Gastroesophageal sphincter (tissue), 4 donors: Measurements from ENCODE around the gene TRIO. TPM values are rescaled to one million over a fixed set of nuclear protein-coding genes. Genes with fewer than 3 reads are reported as not detected.
"Not testable (repeated sequence)": the region's sequence is repeated elsewhere in the genome, so short reads cannot be mapped to it uniquely, and the experiment has no call there.

Experiments
- ATAC-seq: fragments of 150-250 bp; one replicate; pipeline ENCODE4 v1.9.1; 2016; ENCODE audit warnings: mild to moderate bottlenecking, moderate library complexity
- H3K27ac ChIP-seq, 4 donors: fragments of 200-600 bp; sonication (generic) in 3 of 4; 1 replicate in 3 of 4; 2 replicates in 1 of 4; pipeline ENCODE4 v1.5.1; 2016 to 2019
- H3K27me3 ChIP-seq: fragments of 200-600 bp; sonication (generic); one replicate; pipeline ENCODE4 v1.5.1; 2019
- H3K36me3 ChIP-seq, 2 donors: fragments of 200-600 bp; sonication (generic); one replicate each; pipeline ENCODE4 v1.5.1; 2019; ENCODE audit warnings: control low read depth in 1 of 2
- H3K4me1 ChIP-seq, 3 donors: fragments of 200-600 bp; sonication (generic); 1 replicate in 2 of 3; 2 replicates in 1 of 3; pipeline ENCODE4 v1.5.1; 2016 to 2019; ENCODE audit warnings: control low read depth in 2 of 3
- H3K4me3 ChIP-seq, 2 donors: fragments of 200-600 bp; sonication (generic); one replicate each; pipeline ENCODE4 v1.5.1; 2019; ENCODE audit warnings: mild to moderate bottlenecking in 1 of 2, moderate library complexity in 1 of 2
- H3K9me3 ChIP-seq, 3 donors: fragments of 200-600 bp; sonication (generic); one replicate each; pipeline ENCODE4 v1.5.1; 2017 to 2019; ENCODE audit warnings: control low read depth in 2 of 3
- EP300 ChIP-seq: sonication (generic); formaldehyde crosslinking; IDR thresholded peaks from one replicate; pipeline ENCODE4 v1.6.1; 2017; ENCODE audit warnings: antibody characterized with exemption, mild to moderate bottlenecking
- POLR2A ChIP-seq, 2 donors: fragments of 450-650 bp; IDR thresholded peaks; one replicate each; pipeline ENCODE4 v1.6.1; 2017; ENCODE audit warnings: antibody characterized with exemption in 2 of 2, mild to moderate bottlenecking in 2 of 2, moderate library complexity in 1 of 2
- POLR2AphosphoS5 ChIP-seq: sonication (generic); formaldehyde crosslinking; IDR thresholded peaks from one replicate; pipeline ENCODE4 v1.6.1; 2017; ENCODE audit warnings: antibody characterized with exemption
- WGBS, 2 donors: methylation state at CpG; one replicate each; pipeline ENCODE4 v1.1.5; 2018; ENCODE audit warnings: low coverage in 1 of 2; 5-methylcytosine and 5-hydroxymethylcytosine counted together
- total RNA-seq, 4 donors: library from RNA; depleted of rRNA; stranded (reverse); fragments of >200 nt; gene quantifications; one replicate each; pipeline ENCODE4 v1.1.0, GENCODE V29; 2016
- TF ChIP-seq, protein P1 (sequence below), 4 experiments: fragments of 200-600 bp in 2 of 4; fragments of 450-650 bp in 2 of 4; sonication (generic) in 1 of 4; IDR thresholded peaks; one replicate each; pipeline ENCODE4 v1.5.1; 2017 to 2019; ENCODE audit warnings: antibody characterized with exemption in 4 of 4, mild to moderate bottlenecking in 2 of 4, moderate library complexity in 2 of 4

Gene TRIO
- total RNA-seq, 4 donors from 2014 or later, result 69.2 to 257 (median 172) TPM

DNA sequence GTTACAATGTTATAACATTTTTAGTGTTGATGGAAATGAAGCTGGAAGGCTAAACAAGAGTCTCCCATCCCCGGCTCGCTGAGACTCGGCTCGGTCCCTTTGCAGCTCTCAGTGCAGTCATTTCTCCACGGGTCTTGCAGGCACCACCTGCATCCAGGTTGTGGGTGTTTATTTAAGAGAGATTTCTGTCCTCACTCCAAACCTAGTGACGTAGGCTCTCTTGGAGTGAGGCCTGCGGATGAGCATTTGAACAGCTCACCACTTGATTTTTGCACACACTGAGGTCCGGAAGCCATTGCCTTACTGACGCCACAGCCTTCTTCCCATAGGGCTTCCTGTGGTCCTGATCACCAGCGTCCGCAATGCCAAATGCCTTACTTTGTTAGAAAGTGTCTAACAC lies 240.8 kb downstream of the TRIO start:
- ATAC-seq, result peak; percentile 41
- peaks cover 0 to 17% (median 0%) of the 10 kb centered on the region in 3 donors for H3K4me1 ChIP-seq
- 54 to 81% methylated on average over 10 to 11 of the region's 11 CpGs for WGBS, 2 donors
- H3K27ac ChIP-seq, result no peak overlapping the region
- TF ChIP-seq EP300 (no peak), POLR2A (IDR thresholded peaks at IDR 0.05) (no peak), POLR2AphosphoS5 (no peak)
- TF ChIP-seq, protein P1, sequence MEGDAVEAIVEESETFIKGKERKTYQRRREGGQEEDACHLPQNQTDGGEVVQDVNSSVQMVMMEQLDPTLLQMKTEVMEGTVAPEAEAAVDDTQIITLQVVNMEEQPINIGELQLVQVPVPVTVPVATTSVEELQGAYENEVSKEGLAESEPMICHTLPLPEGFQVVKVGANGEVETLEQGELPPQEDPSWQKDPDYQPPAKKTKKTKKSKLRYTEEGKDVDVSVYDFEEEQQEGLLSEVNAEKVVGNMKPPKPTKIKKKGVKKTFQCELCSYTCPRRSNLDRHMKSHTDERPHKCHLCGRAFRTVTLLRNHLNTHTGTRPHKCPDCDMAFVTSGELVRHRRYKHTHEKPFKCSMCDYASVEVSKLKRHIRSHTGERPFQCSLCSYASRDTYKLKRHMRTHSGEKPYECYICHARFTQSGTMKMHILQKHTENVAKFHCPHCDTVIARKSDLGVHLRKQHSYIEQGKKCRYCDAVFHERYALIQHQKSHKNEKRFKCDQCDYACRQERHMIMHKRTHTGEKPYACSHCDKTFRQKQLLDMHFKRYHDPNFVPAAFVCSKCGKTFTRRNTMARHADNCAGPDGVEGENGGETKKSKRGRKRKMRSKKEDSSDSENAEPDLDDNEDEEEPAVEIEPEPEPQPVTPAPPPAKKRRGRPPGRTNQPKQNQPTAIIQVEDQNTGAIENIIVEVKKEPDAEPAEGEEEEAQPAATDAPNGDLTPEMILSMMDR (IDR thresholded peaks at IDR 0.05), result no peak
- no peaks in the 10 kb centered on the region for H3K9me3 ChIP-seq
- H3K4me3 ChIP-seq, result no peak overlapping the region
- H3K36me3 ChIP-seq, result peaks cover 2 to 92% of the 10 kb centered on the region in 2 donors
- H3K27me3 ChIP-seq, result no peaks in the 10 kb centered on the region

DNA sequence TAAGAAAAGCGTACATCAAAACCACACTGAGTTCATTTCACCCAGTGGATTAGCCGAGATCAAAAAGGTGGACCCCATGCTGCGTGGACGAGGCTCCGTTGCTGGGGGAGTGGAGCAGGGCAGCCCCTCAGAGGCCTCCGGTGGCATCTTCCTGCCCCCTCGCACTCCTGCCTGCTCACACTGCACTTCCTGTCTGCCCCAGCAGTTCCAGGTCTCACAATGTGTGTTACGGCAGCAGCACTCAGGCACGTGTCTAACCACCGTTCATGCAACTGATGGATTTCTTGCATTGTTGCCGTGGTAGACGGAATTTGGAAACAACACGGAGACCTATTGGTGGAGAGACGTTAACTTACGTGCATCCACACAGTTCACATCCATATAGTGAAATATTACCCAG lies 241.9 kb downstream of the TRIO start:
- TF ChIP-seq POLR2AphosphoS5 (no peak), POLR2A (IDR thresholded peaks at IDR 0.05) (no peak), EP300 (no peak)
- TF ChIP-seq, protein P1 (IDR thresholded peaks at IDR 0.05), result no peak
- no peak for ATAC-seq
- peaks cover 0 to 16% (median 0%) of the 10 kb centered on the region in 3 donors for H3K4me1 ChIP-seq
- H3K9me3 ChIP-seq, result no peaks in the 10 kb centered on the region
- no peak overlapping the region for H3K27ac ChIP-seq
- 77 to 81% methylated on average over 8 to 13 of the region's 15 CpGs for WGBS, 2 donors
- no peak overlapping the region for H3K4me3 ChIP-seq
- peaks cover 2 to 92% of the 10 kb centered on the region in 2 donors for H3K36me3 ChIP-seq
- no peaks in the 10 kb centered on the region for H3K27me3 ChIP-seq

DNA sequence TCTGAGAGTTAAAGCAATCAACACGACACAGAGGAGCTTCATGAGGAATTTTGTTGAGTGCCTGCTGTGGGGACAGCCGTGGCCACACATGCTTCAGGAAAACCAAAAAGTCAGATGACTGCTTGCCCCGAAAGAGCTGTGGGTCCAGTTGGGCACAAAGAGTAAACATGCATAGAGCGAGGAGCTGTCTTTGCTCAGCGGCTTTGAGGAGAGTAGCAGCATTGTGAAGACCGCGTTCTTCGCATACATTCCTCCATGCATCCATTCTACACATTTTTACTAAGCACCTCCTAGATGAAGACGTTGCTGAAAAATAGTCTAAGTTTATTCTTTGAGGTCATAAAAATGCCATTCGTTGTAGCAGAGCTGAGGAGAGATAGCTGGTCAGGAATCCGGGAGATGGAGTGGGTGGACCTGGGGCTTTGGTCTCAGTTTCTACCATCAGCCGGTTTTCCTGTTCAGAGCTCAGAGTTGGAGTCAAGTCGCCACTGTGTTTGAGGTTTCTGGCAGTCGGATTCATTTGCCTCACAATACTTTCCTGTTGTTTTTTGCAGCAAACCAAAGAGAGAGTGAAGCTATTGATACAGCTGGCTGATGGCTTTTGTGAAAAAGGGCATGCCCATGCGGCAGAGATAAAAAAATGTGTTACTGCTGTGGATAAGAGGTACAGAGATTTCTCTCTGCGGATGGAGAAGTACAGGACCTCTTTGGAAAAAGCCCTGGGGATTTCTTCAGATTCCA lies 243.9 kb downstream of the TRIO start:
- H3K9me3 ChIP-seq, result no peaks in the 10 kb centered on the region
- no peak overlapping the region for H3K4me3 ChIP-seq
- H3K36me3 ChIP-seq, result peaks cover 5 to 92% of the 10 kb centered on the region in 2 donors
- H3K27ac ChIP-seq, result no peak overlapping the region
- peaks cover 0 to 6% (median 0%) of the 10 kb centered on the region in 3 donors for H3K4me1 ChIP-seq
- WGBS, 2 donors, result 61 to 70% methylated on average over 9 to 15 of the region's 16 CpGs
- TF ChIP-seq POLR2A (IDR thresholded peaks at IDR 0.05), result no peak
- TF ChIP-seq, protein P1 (IDR thresholded peaks at IDR 0.05), result no peak
- TF ChIP-seq POLR2AphosphoS5, result no peak
- TF ChIP-seq EP300, result no peak
- no peaks in the 10 kb centered on the region for H3K27me3 ChIP-seq
- ATAC-seq, result no peak

DNA sequence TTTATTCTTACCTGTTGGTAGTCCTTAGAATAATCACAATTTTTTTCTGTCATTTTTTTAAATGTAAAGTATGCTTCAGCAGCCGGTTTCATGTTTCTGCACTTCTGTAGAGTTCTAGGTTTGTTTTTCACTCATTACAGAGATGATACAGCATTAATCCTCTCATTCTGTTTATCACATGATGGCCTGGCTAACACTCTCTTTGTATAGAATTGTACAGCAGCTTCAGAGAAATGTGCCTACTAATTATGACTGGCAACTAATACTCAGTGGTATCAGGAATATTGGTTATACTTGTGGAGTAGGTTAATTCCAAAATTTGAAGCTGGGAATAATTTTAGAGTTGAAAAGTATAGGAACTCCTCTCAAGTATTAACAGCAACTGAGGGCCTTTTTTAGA lies 245.6 kb downstream of the TRIO start:
- Histone ChIP-seq H3K27me3 (no peaks in the 10 kb centered on the region), H3K4me3 (no peak overlapping the region), H3K27ac (no peak overlapping the region), H3K36me3 (peaks cover 2 to 92% of the 10 kb centered on the region in 2 donors), H3K4me1 (peaks cover 0 to 5% (median 0%) of the 10 kb centered on the region in 3 donors), H3K9me3 (no peaks in the 10 kb centered on the region)
- ATAC-seq, result no peak
- WGBS, 2 donors, result 100% methylated on average over 1 of the region's 1 CpG
- no peak for TF ChIP-seq POLR2AphosphoS5
- no peak for TF ChIP-seq POLR2A (IDR thresholded peaks at IDR 0.05)
- no peak for TF ChIP-seq EP300
- TF ChIP-seq, protein P1 (IDR thresholded peaks at IDR 0.05), result no peak

DNA sequence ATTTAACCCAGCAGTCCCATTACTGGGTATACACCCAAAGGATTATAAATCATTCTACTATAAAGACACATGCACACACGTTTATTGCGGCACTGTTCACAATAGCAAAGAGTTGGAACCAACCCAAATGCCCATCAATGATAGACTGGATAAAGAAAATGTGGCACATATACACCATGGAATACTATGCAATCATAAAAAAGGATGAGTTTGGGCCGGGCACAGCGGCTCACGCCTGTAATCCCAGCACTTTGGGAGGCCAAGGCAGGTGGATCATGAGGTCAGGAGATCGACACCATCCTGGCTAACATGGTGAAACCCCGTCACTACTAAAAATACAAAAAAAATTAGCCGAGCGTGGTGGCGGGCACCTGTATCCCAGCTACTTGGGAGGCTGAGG lies 249.4 kb downstream of the TRIO start:
- WGBS, 2 donors, result 95 to 97% methylated on average over 8 to 9 of the region's 10 CpGs
- H3K4me1 ChIP-seq, result peaks cover 0 to 11% (median 5%) of the 10 kb centered on the region in 3 donors
- ATAC-seq, H3K27me3 ChIP-seq, H3K9me3 ChIP-seq, H3K27ac ChIP-seq, H3K4me3 ChIP-seq: not testable (repeated sequence)
- peaks cover 2 to 97% of the 10 kb centered on the region in 2 donors for H3K36me3 ChIP-seq
